Measurements from ENCODE around the gene CYSLTR1.
"Not testable (repeated sequence)": the region's sequence is repeated elsewhere in the genome, so short reads cannot be mapped to it uniquely, and the experiment has no call there.

The CYSLTR1 gene, protein sequence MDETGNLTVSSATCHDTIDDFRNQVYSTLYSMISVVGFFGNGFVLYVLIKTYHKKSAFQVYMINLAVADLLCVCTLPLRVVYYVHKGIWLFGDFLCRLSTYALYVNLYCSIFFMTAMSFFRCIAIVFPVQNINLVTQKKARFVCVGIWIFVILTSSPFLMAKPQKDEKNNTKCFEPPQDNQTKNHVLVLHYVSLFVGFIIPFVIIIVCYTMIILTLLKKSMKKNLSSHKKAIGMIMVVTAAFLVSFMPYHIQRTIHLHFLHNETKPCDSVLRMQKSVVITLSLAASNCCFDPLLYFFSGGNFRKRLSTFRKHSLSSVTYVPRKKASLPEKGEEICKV

DNA sequence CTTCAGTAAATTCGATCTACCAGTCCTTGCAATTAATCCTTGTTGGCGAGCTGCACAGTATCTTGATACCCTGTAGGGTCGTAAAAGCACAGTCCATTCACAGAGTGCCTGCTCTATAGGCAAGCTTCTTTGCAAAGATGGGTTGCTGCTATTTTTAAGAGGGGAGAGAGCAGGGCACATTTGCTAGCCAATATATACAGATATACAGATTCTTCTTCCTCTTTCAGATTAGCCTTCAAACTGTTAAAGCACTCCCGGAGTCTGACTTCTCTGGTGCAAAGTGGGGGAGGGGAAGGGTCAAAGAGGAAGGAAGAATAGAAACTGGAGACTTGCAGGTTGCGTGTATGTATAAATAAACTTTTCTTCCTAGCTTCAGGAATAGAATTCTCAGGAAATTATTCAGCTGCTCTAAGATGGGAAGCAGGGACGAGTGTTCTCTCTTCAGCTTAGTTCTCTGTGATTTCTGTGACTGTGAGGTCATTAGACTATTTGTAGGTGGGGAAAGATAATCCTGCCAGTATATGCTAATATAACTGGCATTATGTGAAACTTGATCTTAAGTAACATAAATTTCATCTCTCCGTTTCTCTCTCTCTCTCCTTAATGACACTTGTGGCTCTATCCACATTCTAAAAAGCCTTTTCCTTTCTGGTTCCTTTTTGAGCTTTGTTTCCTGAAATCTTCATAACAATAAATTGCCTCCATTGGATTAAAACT, at the start of gene CYSLTR1:
TSS of gene CYSLTR1 (minus strand) at position 242 of the 717 bp plus-strand sequence. CDS start 53,865 bp downstream, outside the sequence.
- DNase-seq = no peak

- no peak for DNase-seq
Observed at GRCh38 chrX:78377186-78377585, 49.8 kb upstream of the CYSLTR1 start.

- DNase-seq = no peak
Observed at GRCh38 chrX:78375894-78376293, 48.5 kb upstream of the CYSLTR1 start.

- DNase-seq = no peak
Observed at GRCh38 chrX:78366576-78366975, 39.2 kb upstream of the CYSLTR1 start.

DNA sequence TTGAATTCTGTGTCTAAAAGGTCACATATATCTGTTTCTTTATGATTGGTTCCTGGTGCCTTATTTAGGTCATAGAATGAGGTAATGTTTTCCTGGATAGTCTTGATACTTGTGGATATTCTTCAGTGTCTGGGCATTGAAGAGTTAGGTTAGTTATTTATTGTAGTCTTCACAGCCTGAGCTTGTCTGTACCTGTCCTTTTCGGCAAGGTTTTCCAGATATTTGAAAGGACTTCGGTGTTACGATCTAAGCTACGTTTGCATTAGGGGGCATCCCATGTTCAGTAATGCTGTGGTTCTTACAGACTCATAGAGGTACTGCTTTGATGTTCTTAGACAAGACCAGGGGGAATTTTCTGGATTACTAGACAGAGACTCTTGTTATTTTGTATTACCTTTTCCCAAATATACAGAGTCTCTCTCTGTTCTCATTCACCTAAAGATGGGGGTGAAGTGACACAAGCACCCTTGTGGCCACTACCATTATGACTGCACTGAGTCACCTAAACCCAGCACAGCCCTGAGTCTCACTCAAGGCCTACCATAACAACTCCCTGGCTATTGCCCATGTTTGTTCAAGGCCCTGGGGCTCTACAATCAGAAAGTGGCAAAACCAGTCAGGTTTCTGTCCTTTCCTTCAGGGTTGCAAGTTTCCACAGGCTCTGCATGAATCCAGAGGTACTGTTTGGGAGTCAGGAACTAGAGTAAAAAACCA, 30.1 kb upstream of the CYSLTR1 start:
- DNase-seq = no peak

DNA sequence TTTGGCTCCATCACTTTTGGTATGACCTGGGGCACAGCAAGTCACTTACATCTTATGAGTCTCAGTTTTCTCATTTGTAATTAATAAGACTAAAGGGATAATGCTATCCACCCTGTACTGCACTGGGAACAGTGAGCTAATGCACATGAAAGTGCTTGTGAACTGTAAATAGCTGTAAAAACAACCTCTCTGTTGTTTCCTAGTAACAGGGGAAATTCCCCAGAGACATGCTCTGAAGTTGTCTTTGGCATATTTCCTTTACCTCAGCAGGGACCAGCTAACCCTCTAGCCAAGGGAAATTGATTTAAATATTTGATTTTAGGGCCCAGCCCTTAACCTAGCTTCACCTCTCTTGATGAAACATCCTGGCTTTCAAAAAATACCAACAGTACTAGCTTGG, 6.1 kb upstream of the CYSLTR1 start:
- no peak for DNase-seq

GRCh38 chrX:78331708-78332107, 4.3 kb upstream of the CYSLTR1 start:
- no peak for DNase-seq

DNA sequence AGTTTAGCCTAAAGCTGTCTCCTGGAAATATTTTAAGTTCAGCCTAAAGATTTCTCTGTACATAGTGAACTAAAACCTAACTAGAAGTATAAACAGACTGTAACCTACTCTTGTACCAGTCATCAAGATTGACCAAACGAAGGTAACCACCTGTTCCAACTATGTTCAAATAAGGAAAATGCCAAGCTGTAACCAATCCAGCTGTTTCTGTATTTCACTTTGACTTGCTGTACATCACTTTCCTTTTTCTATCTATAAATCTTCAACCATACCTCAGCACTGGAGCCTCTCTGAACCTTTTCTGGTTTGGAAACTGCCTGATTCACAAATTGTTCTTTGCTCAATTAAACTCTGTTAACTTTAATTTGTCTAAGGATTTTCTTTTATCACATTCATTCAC, 3.1 kb upstream of the CYSLTR1 start:
- no peak for DNase-seq

GRCh38 chrX:78330068-78330467, 2.7 kb upstream of the CYSLTR1 start:
- DNase-seq = no peak

DNA sequence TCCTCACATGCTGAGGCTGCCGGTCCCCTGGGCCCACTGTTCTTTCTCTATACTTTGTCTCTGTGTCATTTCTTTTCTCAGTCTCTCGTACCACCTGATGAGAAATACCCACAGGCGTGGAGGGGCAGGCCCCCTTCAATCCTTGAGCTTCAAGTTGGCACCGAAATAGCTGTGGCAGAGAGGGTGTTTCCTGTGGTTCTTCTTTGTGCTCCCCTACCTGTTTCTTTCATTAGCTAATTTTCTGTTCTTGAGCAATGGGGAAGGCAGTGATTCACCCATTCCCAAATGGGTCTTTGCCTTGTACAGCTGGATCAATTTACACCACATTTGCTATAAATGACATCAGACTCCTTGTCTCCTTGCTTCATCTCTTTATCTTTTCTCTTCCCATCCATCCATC, 2.1 kb upstream of the CYSLTR1 start:
- no peak for DNase-seq

DNA sequence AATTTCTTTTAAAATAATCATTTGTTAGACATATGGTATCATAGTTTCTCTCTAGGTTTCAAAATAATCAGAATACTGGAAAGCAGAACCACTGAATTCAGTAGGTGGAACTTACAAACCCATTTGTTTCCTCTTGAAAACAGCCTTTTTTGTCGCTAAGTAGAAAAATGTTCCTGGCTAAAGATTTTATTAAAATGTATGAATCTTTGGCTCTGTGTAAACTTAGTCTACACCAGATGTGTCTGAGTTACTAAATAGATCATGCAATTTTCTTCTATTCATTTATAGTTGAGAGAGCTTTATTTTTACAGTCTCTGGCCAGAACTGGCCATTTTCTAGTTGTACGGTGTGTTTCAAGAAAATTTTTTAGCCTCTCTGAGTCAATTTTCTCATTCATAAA, 1.0 kb downstream of the CYSLTR1 start:
- no peak for DNase-seq

DNA sequence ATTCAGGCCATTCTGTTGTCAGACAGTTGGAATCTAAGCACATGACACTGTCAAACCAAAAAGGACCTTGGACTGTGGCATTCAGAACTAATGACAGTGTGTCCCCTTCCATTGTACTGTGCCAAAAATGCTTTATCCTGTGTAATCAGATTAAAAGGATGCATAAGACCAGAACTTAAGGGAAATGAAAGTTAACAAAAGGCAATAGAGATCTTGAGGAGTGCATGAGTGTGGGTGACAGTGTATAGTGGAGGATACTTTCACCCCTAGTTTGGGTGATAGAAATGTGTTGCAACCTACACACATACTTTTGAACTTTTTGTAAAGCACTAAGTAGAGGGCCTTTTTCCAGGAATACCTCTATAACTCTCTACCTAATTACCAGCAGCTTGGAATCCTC, 4.5 kb downstream of the CYSLTR1 start:
- no peak for DNase-seq

GRCh38 chrX:78321809-78322208, 5.6 kb downstream of the CYSLTR1 start:
- no peak for DNase-seq

GRCh38 chrX:78316265-78316664, 11.1 kb downstream of the CYSLTR1 start:
- DNase-seq = no peak

GRCh38 chrX:78315745-78316144, 11.7 kb downstream of the CYSLTR1 start:
- no peak for DNase-seq

DNA sequence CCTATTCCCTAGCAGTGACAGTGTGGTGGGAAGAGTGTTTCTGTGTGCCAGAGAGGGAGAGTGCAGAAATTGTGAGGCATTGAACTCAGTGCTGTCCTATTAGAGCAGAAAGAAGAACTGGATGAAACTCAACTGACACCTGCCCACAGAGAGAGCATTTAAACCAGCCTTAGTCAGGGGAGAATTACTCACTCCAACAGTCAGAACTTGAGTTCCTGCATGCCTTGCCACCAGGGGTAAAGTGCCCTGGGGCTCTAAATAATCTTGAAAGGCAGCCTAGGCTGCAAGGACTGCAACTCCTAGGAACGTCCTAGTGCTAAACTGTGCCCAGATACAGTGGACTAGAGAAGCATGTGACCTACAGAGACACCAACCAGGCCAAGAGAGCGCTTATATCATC, 12.8 kb downstream of the CYSLTR1 start:
- no peak for DNase-seq

DNA sequence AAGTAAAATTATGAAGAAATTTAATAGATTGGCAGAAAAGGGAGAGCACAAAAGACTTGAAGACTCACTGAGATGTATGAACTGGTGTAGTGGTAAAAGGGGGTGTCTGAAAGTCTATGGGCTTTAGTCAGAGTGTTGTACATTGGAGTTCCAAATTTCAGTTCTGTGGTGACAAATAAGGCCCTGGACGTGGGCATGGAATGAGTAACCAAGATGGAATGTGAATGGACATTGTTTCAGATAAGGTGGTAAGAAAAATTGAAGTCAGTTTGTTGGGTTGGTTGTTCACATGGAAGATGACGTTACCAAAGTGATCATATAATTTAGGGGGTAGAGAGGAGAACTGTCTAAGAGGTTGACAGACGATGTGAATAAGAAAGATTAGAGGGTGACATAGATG, 13.9 kb downstream of the CYSLTR1 start:
- DNase-seq = no peak

DNA sequence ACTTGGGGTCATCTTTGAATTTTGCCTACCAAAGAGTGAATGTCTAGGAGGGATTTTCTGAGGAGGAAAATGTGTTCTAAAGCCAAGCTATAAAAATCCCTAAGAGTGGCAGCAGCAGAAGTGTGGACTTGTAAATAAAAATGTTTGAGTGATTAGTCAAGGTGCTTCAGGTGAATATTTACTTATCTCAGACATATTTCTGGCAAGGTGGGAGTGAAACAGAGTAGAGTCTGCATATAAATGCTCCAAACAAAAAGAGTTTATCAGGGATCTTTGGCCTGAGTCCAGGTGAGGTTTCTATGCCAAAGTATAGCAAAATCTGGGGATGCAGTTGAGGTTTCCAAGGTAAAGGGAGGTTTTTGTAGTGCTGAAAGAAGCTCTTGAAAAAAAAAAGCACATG, 19.7 kb downstream of the CYSLTR1 start:
- DNase-seq = no peak

DNA sequence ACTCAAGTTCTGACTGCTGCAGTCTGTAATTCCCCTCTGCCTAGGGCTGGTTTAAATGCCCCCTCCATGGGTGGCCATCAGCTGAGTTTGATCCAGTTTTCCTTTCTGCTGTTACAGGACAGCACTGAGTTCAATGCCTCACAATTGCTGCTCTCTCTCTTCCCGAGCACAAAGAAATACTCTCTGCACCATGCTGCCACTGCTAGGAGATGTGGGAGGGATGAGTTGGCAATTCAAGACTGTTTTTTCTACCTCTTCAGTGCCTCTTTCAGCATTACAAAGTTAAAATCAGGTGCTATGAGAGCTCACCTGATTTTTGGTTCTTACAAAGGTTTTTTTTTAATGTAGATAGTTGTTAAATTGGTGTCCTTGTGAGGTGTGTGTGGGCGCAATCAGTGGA, 24.3 kb downstream of the CYSLTR1 start:
- DNase-seq = no peak

- not testable (repeated sequence) for DNase-seq
Observed at GRCh38 chrX:78300933-78301332, 26.5 kb downstream of the CYSLTR1 start.

GRCh38 chrX:78283511-78283910, 43.9 kb downstream of the CYSLTR1 start:
- DNase-seq = peak; percentile 62

- no peak for DNase-seq
Observed at GRCh38 chrX:78237127-78237526, 90.3 kb downstream of the CYSLTR1 start.

DNA sequence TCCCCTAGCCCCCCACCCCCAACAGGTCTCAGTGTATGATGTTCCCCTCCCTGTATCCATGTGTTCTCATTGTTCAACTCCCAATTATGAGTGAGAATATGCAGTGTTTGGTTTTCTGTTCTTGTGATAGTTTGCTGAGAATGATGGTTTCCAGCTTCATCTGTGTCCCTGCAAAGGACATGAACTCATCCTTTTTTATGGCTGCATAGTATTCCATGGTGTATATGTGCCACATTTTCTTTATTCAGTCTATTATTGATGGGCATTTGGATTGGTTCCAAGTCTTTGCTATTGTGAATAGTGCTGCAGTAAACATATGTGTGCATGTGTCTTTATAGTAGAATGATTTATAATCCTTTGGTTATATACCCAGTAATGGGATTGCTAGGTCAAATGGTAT, 101.4 kb downstream of the CYSLTR1 start:
- DNase-seq = not testable (repeated sequence)

All from NCI-H2171 treated with DMSO at 0.1 percent for 48 hours (cell line).